ENCODE results near the gene RIN3. TPM values are rescaled to one million over a fixed set of nuclear protein-coding genes. Genes with fewer than 3 reads are reported as not detected.

Gene RIN3
- total RNA-seq, 1 donor from 2014 or later = 28.0 TPM

- H4K20me1 ChIP-seq (ENCODE audit: insufficient read depth, low read length) = peaks cover 33% of the 10 kb centered on the region
- no peaks in the 10 kb centered on the region for H3K36me3 ChIP-seq (ENCODE audit: insufficient read depth, low read length)
- H3K27ac ChIP-seq (ENCODE audit: low read depth, low read length) = no peak overlapping the region
- H3K4me2 ChIP-seq (ENCODE audit: low read length) = no peak overlapping the region
- H3K4me3 ChIP-seq (ENCODE audit: insufficient read depth, low read depth, low read length) = no peak overlapping the region
- Mint-ChIP-seq H3K4me1 (ENCODE audit: low read depth, unreplicated experiment) (peaks cover 17% of the 10 kb centered on the region), H3K9me3 (ENCODE audit: unreplicated experiment) (no peaks in the 10 kb centered on the region), H3K4me3 (ENCODE audit: unreplicated experiment) (no peak overlapping the region), H3K36me3 (ENCODE audit: low read depth, unreplicated experiment) (no peaks in the 10 kb centered on the region), H3K27ac (ENCODE audit: unreplicated experiment) (no peak overlapping the region), H3K27me3 (ENCODE audit: low read depth, unreplicated experiment) (no peaks in the 10 kb centered on the region)
- no peak for TF ChIP-seq CTCF (IDR thresholded peaks at IDR 0.05; ENCODE audit: insufficient read depth, low read depth, low read length)
- TF ChIP-seq EZH2 (IDR thresholded peaks at IDR 0.05; ENCODE audit: insufficient read depth, low read length) = no peak
- H3K4me1 ChIP-seq (ENCODE audit: insufficient read depth, low read length) = peaks cover 4% of the 10 kb centered on the region
- H3K79me2 ChIP-seq (ENCODE audit: insufficient read depth, low read length) = peaks cover 36% of the 10 kb centered on the region
- no peak overlapping the region for H3K9ac ChIP-seq (ENCODE audit: low read length)
- H3K9me3 ChIP-seq (ENCODE audit: insufficient read depth, low read depth, low read length) = no peaks in the 10 kb centered on the region
- H3K27me3 ChIP-seq (ENCODE audit: insufficient read depth, low read length) = no peaks in the 10 kb centered on the region
- FAIRE-seq (peak; percentile 9), DNase-seq (ENCODE audit: low read depth) (no peak)
- H2AFZ ChIP-seq (ENCODE audit: low read depth, low read length) = no peak overlapping the region
These were observed 16.3 kb downstream of the RIN3 start for GRCh38 chr14:92529903-92530302.

- H3K4me3 ChIP-seq (ENCODE audit: insufficient read depth, low read depth, low read length) = no peak overlapping the region
These were observed 17.7 kb downstream of the RIN3 start for GRCh38 chr14:92531106-92531873.

More at GRCh38 chr14:92531106-92531873, 17.7 kb downstream of the RIN3 start:
- DNase-seq (ENCODE audit: low read depth) (no peak), FAIRE-seq (no peak)
- Mint-ChIP-seq H3K27me3 (ENCODE audit: low read depth, unreplicated experiment) (no peaks in the 10 kb centered on the region), H3K27ac (ENCODE audit: unreplicated experiment) (no peak overlapping the region), H3K4me1 (ENCODE audit: low read depth, unreplicated experiment) (peaks cover 25% of the 10 kb centered on the region), H3K4me3 (ENCODE audit: unreplicated experiment) (no peak overlapping the region), H3K36me3 (ENCODE audit: low read depth, unreplicated experiment) (no peaks in the 10 kb centered on the region), H3K9me3 (ENCODE audit: unreplicated experiment) (no peaks in the 10 kb centered on the region)
- Histone ChIP-seq H3K36me3 (ENCODE audit: insufficient read depth, low read length) (no peaks in the 10 kb centered on the region), H3K27me3 (ENCODE audit: insufficient read depth, low read length) (no peaks in the 10 kb centered on the region), H3K4me2 (ENCODE audit: low read length) (no peak overlapping the region), H4K20me1 (ENCODE audit: insufficient read depth, low read length) (peaks cover 29% of the 10 kb centered on the region), H3K27ac (ENCODE audit: low read depth, low read length) (no peak overlapping the region), H3K79me2 (ENCODE audit: insufficient read depth, low read length) (peaks cover 28% of the 10 kb centered on the region), H3K9me3 (ENCODE audit: insufficient read depth, low read depth, low read length) (no peaks in the 10 kb centered on the region), H2AFZ (ENCODE audit: low read depth, low read length) (no peak overlapping the region), H3K9ac (ENCODE audit: low read length) (no peak overlapping the region), H3K4me1 (ENCODE audit: insufficient read depth, low read length) (peaks cover 13% of the 10 kb centered on the region)
- TF ChIP-seq CTCF (IDR thresholded peaks at IDR 0.05; ENCODE audit: insufficient read depth, low read depth, low read length) = no peak
- TF ChIP-seq EZH2 (IDR thresholded peaks at IDR 0.05; ENCODE audit: insufficient read depth, low read length) = no peak

Measured in astrocyte (in vitro differentiated cells and primary cell).